ENCODE results near the gene AGFG2.

DNA sequence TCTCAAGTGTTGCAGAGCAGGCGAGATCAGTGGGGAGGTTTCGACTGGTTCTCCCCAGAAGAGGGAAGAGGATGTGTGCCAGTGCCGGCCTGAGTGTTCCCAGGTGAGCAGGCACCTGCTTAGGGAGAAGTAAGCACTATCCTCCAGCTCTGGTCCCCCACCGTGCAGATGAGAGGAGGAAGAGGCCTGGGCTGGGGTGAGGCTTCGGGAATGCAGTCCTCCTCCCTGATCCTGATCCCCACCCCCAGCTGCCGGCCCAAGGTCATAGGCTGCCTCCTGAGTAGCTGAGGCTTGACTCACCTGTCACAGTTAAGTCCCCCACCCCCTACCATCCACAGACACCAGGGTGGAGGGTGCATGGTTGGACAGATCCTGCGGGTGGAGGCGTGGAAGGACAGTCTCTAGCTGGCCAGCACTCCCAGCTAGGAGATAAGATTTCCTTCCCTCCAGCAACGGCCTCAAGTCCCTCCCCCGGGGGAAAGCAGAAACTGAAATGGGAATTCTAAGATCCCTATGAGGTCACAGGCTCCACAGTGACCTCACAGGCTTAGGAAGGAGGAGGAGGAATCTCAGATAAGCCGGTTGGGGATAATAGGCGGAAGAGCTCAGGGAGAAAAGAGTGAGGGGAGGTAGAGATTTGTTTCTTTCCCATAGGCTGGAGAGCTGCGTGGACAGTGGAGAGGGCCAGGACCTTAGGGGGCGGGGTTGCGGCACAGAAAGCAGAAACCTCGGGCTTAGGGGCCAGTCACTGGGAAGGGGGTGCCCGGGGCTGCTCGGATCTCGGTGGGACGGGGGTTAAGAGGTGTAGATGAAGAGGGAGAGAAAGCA is 45.9 kb downstream of the AGFG2 start:
- TF ChIP-seq, protein P1, sequence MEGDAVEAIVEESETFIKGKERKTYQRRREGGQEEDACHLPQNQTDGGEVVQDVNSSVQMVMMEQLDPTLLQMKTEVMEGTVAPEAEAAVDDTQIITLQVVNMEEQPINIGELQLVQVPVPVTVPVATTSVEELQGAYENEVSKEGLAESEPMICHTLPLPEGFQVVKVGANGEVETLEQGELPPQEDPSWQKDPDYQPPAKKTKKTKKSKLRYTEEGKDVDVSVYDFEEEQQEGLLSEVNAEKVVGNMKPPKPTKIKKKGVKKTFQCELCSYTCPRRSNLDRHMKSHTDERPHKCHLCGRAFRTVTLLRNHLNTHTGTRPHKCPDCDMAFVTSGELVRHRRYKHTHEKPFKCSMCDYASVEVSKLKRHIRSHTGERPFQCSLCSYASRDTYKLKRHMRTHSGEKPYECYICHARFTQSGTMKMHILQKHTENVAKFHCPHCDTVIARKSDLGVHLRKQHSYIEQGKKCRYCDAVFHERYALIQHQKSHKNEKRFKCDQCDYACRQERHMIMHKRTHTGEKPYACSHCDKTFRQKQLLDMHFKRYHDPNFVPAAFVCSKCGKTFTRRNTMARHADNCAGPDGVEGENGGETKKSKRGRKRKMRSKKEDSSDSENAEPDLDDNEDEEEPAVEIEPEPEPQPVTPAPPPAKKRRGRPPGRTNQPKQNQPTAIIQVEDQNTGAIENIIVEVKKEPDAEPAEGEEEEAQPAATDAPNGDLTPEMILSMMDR (conservative IDR thresholded peaks at IDR 0.05; ENCODE audit: low read depth, low read length), result no peak
- no peak for TF ChIP-seq EZH2 (IDR thresholded peaks at IDR 0.05; ENCODE audit: borderline replicate concordance, low read depth, low read length, poor library complexity, severe bottlenecking)

Data from A673 (cell line).